Activated naive CD8-positive, alpha-beta T cell treated with anti-CD3 and anti-CD28 coated beads, Interleukin-2, amount 50 U/mL, for 16 hours (primary cell): Measurements from ENCODE around the gene RREB1.

Source experiments
- DNase-seq: peaks from one replicate; pipeline ENCODE4 v3.0.0-alpha.2; 2020; ENCODE audit warnings: low read depth, low spot score

Gene RREB1

GRCh38 chr6:7243179-7243981, 135.6 kb downstream of the RREB1 start:
- DNase-seq, result peak; percentile 15

GRCh38 chr6:7245668-7246393, 138.1 kb downstream of the RREB1 start:
- DNase-seq, result no peak

GRCh38 chr6:7246401-7247178, 138.8 kb downstream of the RREB1 start:
- no peak for DNase-seq

GRCh38 chr6:7247179-7247456, 139.4 kb downstream of the RREB1 start:
- no peak for DNase-seq

GRCh38 chr6:7247828-7248227, 140.1 kb downstream of the RREB1 start:
- no peak for DNase-seq

GRCh38 chr6:7249391-7249790, 141.6 kb downstream of the RREB1 start:
- no peak for DNase-seq

GRCh38 chr6:7249946-7250643, 142.3 kb downstream of the RREB1 start:
- no peak for DNase-seq

- DNase-seq, result no peak
Observed at GRCh38 chr6:7250812-7251211, 143.1 kb downstream of the RREB1 start.

- DNase-seq, result no peak
Observed at GRCh38 chr6:7251646-7252260, 144.0 kb downstream of the RREB1 start.

- no peak for DNase-seq
Observed at GRCh38 chr6:7252390-7252789, 144.6 kb downstream of the RREB1 start.

GRCh38 chr6:7254980-7255835, 147.4 kb downstream of the RREB1 start:
- DNase-seq, result no peak

GRCh38 chr6:7255918-7256317, 148.2 kb downstream of the RREB1 start:
- no peak for DNase-seq

- no peak for DNase-seq
Observed at GRCh38 chr6:7256785-7257184, 149.0 kb downstream of the RREB1 start.

- DNase-seq, result no peak
Observed at GRCh38 chr6:7257521-7258230, 149.9 kb downstream of the RREB1 start.

GRCh38 chr6:7258231-7258763, 150.5 kb downstream of the RREB1 start:
- no peak for DNase-seq

GRCh38 chr6:7260291-7261031, 152.7 kb downstream of the RREB1 start:
- no peak for DNase-seq

- DNase-seq, result peak; percentile 15
Observed at GRCh38 chr6:7261032-7261841, 153.5 kb downstream of the RREB1 start.

GRCh38 chr6:7261852-7262461, 154.2 kb downstream of the RREB1 start:
- no peak for DNase-seq
